GM20431 (cell line): ENCODE data around the gene BRD3.

Experiments used
- in situ Hi-C: fragments of 300-500 bp; cut with MseI, MboI; formaldehyde crosslinking; loops from one replicate; pipeline ENCODE4 v1.15.0; 2020; ENCODE audit warnings: low sequenced_read_pairs; ENCODE audit not compliant: unreplicated experiment

The BRD3 gene

GRCh38 chr9:134055981-134056461, 11.8 kb downstream of the BRD3 start:
- in situ Hi-C loops: no loop called here

- in situ Hi-C loops: no loop called here
Measured at GRCh38 chr9:134054891-134055811, 12.7 kb downstream of the BRD3 start.

GRCh38 chr9:134053941-134054761, 13.7 kb downstream of the BRD3 start:
- in situ Hi-C loops: no loop called here

GRCh38 chr9:134053401-134053871, 14.4 kb downstream of the BRD3 start:
- in situ Hi-C loops: no loop called here

- in situ Hi-C loops: no loop called here
Measured at GRCh38 chr9:134052941-134053340, 14.9 kb downstream of the BRD3 start.

GRCh38 chr9:134052491-134052890, 15.3 kb downstream of the BRD3 start:
- in situ Hi-C loops: no loop called here

GRCh38 chr9:134051319-134051718, 16.5 kb downstream of the BRD3 start:
- in situ Hi-C loops: no loop called here

- in situ Hi-C loops: no loop called here
Measured at GRCh38 chr9:134050726-134051125, 17.1 kb downstream of the BRD3 start.

- in situ Hi-C loops: no loop called here
Measured at GRCh38 chr9:134049772-134050588, 17.8 kb downstream of the BRD3 start.

GRCh38 chr9:134049236-134049635, 18.6 kb downstream of the BRD3 start:
- in situ Hi-C loops: no loop called here

- in situ Hi-C loops: no loop called here
Measured at GRCh38 chr9:134048582-134048968, 19.3 kb downstream of the BRD3 start.

- in situ Hi-C loops: no loop called here
Measured at GRCh38 chr9:134047868-134048581, 19.8 kb downstream of the BRD3 start.

GRCh38 chr9:134046894-134047681, 20.7 kb downstream of the BRD3 start:
- in situ Hi-C loops: no loop called here

GRCh38 chr9:134045841-134046544, 21.8 kb downstream of the BRD3 start:
- in situ Hi-C loops: no loop called here

GRCh38 chr9:134044944-134045343, 22.9 kb downstream of the BRD3 start:
- in situ Hi-C loops: no loop called here

- in situ Hi-C loops: no loop called here
Measured at GRCh38 chr9:134043531-134043988, 24.3 kb downstream of the BRD3 start.

GRCh38 chr9:134041649-134041962, 26.2 kb downstream of the BRD3 start:
- in situ Hi-C loops: no loop called here
